ENCODE measurements around the gene CNPY1.

Gene CNPY1

DNA sequence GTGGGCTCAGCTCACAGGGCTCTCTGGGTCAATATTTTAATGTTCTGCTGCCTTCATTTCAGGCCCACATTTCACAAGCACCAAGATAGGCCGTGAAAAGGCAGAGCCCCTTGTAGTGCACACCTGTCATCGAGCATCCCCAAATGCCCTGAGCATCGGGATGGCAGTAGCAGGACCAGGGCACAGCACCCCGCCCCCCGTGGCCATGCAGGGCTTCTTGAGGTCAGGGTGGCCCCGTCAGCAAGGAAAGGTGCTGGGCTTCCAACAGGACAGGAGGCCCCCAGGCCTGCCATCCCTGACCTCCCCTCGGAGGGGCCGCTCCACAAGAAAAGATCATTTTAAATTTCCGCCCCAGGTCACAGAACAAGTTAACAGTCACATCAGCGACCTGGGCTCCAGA lies 2.9 kb upstream of the CNPY1 start:
- TF ChIP-seq, protein P1, sequence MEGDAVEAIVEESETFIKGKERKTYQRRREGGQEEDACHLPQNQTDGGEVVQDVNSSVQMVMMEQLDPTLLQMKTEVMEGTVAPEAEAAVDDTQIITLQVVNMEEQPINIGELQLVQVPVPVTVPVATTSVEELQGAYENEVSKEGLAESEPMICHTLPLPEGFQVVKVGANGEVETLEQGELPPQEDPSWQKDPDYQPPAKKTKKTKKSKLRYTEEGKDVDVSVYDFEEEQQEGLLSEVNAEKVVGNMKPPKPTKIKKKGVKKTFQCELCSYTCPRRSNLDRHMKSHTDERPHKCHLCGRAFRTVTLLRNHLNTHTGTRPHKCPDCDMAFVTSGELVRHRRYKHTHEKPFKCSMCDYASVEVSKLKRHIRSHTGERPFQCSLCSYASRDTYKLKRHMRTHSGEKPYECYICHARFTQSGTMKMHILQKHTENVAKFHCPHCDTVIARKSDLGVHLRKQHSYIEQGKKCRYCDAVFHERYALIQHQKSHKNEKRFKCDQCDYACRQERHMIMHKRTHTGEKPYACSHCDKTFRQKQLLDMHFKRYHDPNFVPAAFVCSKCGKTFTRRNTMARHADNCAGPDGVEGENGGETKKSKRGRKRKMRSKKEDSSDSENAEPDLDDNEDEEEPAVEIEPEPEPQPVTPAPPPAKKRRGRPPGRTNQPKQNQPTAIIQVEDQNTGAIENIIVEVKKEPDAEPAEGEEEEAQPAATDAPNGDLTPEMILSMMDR (IDR thresholded peaks at IDR 0.05; ENCODE audit: low read depth, low read length): no peak
- H3K4me3 ChIP-seq (ENCODE audit: low read depth, low read length): no peak overlapping the region

DNA sequence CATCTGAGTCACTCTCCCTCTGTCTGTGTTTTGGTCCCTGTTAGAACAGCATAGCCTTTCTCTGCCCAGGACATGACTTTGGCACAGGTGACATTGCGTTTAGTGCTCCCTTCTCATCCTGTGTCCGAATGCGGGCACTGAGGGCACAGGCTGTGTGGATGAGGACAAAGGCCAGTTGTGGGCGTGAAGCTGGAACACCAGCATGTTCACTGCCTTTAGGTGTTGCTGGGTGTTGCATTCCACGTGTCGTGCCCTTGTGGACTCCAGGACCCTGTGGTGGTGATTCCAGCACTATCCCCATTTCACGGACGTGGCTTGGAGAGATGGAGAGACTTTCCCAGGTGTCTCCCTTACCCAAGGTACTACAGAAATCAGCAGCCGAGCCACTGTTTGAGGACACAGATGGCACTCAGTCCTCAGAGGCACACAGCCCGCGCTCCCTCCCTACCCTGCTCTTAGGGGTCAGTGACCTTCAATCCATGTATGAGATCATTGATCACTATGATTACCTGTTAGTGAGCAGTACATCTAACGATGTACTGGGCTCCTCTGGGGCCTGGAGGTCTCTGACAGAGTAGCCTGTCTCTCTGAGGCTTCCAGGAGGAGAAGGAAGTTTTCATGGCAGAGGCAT lies 917 bp upstream of the CNPY1 start:
- TF ChIP-seq, protein P1 (IDR thresholded peaks at IDR 0.05; ENCODE audit: low read depth, low read length): no peak
- H3K4me3 ChIP-seq (ENCODE audit: low read depth, low read length): no peak overlapping the region

DNA sequence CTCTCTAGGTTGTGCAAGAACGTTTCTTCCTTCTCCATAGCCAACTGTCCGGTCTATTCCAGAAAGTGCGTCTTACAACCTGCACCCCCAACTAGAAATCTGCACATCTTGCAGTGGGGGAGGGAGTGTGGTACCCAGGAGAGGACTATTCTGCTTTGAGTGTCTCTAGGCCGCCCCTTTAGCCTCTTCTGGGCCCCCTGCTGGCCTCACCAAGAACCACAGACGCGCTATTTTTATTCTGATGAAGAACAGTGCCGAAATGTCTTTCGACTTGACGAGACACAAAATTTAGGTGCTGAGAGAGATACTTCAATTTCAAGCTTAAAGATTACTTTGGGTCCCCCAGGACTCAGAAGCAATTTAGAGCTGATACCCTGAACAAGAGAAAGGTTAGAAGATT lies 1.0 kb downstream of the CNPY1 start:
- H3K4me3 ChIP-seq (ENCODE audit: low read depth, low read length): no peak overlapping the region

DNA sequence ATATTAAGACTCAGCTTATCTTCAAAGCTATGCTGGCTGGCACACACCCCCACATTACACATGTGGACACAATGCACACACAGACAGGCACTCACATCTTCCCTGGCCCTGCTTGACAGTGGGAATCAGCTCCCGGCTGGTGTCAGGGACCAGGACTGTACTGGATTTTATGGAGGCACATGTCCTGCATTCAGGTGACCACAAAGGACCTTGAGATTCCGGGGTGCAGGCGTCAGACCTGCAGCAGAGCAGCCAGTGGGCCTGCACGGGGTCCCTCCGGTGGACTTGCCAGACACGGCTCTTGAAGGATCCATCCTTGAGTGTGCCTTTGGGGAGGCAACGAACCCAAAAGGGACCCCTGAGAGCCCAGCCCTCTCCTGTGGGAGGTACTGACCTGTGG lies 1.9 kb downstream of the CNPY1 start:
- no peak overlapping the region for H3K4me3 ChIP-seq (ENCODE audit: low read depth, low read length)
- TF ChIP-seq, protein P1 (IDR thresholded peaks at IDR 0.05; ENCODE audit: low read depth, low read length): no peak

More for the DNA sequence above, 1.0 kb downstream of the CNPY1 start:
- TF ChIP-seq, protein P1 (IDR thresholded peaks at IDR 0.05; ENCODE audit: low read depth, low read length): no peak

DNA sequence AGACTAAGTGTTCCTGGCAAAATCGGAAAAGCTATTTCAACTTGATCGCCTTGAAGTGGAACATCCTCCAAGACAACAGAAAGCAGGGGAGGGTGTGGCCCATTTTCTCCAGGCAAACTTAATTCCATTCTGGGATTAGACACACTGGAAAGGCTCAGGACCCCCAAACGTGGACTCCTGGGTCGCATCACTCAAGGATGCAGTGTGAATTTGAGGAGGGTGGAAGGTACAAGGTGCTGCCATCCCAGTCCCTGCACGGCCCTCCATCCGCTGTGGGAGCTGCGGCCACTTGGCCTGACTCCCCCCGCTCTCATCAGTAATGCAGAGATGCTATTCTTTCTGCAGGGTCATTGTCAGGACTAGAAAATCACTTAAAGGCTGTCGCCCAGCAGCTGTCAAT lies 2.4 kb downstream of the CNPY1 start:
- H3K4me3 ChIP-seq (ENCODE audit: low read depth, low read length): no peak overlapping the region
- TF ChIP-seq, protein P1 (IDR thresholded peaks at IDR 0.05; ENCODE audit: low read depth, low read length): no peak

DNA sequence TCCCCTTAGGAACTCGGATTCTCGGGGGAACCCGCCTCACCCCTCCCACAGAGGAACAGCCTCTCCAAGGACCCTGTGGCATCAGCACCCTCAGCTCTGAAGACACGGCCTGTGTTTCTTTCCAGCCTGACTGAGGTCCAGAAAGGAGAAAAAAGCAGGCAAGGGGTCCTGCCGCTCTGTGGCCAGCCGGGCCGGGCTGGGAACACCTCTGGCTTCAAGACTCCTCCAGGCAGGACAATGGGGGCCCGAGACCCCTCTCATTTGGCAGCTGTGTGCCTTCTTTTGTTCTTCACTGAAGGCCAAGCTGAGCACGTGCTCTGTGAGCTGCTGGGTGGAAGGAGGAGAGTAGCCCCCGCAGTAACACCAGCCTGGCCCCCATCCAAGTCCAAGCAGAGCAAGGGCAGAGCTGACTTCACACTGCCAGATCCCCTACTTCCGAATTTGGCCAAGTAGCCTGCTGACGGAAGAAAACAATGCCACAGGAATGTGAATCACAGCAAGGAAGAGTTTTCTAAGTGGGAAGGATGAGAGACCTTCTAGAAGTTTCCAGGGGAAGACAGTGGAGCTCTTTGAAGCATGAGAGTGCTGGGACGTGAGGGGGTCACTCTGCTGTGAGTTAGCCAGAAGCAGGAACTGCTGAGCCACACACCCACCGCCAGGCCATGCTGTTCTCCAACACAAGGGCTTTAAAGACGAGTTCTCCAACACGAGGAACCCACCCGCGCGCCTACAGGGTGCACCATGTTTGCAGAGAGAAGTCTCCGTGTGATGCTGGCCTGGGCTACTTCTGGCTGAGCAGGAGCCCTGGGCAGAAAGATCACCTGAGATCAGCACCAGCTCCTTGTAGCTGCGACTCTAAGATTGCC lies 3.1 kb downstream of the CNPY1 start:
- H3K4me3 ChIP-seq (ENCODE audit: low read depth, low read length): no peak overlapping the region
- TF ChIP-seq, protein P1 (IDR thresholded peaks at IDR 0.05; ENCODE audit: low read depth, low read length): no peak
